ENCODE results near the gene IGF2BP3. TPM values are rescaled to one million over a fixed set of nuclear protein-coding genes. Genes with fewer than 3 reads are reported as not detected.

Gene IGF2BP3
- total RNA-seq, 1 donor from 2014 or later, result 44.0 TPM

DNA sequence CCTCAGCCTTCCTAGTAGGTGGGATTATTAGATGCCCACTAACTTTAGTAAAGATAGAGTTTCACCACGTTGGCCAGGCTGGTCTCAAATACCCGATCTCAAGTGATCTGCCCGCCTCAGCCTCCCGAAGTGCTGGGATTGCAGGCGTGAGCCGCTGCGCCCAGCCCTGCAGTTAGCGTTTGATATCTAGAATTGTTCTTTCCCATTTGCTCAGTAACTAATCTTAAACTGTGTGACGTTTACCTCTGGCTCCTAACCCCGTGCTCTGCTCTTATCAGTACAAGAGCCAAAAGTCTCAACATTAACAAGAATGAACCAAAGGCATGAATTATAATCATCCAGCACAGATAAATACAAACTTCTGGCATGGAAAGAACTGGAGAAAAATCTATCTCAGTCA is 47.4 kb downstream of the IGF2BP3 start:
- Histone ChIP-seq H3K27me3 (ENCODE audit: control insufficient read depth, insufficient read depth, low read length) (no peaks in the 10 kb centered on the region), H3K36me3 (ENCODE audit: control insufficient read depth, insufficient read depth, low read length) (no peaks in the 10 kb centered on the region), H3K4me3 (ENCODE audit: low read depth, low read length) (no peak overlapping the region)
- TF ChIP-seq, protein P1, sequence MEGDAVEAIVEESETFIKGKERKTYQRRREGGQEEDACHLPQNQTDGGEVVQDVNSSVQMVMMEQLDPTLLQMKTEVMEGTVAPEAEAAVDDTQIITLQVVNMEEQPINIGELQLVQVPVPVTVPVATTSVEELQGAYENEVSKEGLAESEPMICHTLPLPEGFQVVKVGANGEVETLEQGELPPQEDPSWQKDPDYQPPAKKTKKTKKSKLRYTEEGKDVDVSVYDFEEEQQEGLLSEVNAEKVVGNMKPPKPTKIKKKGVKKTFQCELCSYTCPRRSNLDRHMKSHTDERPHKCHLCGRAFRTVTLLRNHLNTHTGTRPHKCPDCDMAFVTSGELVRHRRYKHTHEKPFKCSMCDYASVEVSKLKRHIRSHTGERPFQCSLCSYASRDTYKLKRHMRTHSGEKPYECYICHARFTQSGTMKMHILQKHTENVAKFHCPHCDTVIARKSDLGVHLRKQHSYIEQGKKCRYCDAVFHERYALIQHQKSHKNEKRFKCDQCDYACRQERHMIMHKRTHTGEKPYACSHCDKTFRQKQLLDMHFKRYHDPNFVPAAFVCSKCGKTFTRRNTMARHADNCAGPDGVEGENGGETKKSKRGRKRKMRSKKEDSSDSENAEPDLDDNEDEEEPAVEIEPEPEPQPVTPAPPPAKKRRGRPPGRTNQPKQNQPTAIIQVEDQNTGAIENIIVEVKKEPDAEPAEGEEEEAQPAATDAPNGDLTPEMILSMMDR (IDR thresholded peaks at IDR 0.05; ENCODE audit: insufficient read depth, low read length, poor library complexity, severe bottlenecking), result no peak
- no peak for DNase-seq (ENCODE audit: low read depth)

DNA sequence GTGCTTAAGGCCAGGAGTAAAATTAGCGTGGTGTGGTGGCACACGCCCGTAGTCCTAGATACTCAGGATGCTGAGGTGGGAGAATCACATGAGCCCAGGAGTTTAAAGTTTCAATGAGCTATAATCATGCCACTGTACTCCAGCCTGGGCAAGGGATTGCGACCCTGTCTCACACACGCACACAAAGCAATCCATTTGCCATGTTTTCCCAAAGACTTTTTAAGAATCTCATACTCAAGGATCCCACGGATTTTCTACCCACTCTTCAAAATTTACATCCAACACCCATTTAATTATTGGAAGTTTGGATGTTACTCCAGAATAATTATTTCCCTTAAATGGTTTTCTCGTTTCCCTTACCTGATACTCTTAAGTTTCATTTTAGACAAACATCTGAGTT is 47.9 kb downstream of the IGF2BP3 start:
- no peak for DNase-seq (ENCODE audit: low read depth)
- no peaks in the 10 kb centered on the region for H3K27me3 ChIP-seq (ENCODE audit: control insufficient read depth, insufficient read depth, low read length)
- H3K36me3 ChIP-seq (ENCODE audit: control insufficient read depth, insufficient read depth, low read length), result no peaks in the 10 kb centered on the region
- H3K4me3 ChIP-seq (ENCODE audit: low read depth, low read length), result no peak overlapping the region
- TF ChIP-seq, protein P1 (IDR thresholded peaks at IDR 0.05; ENCODE audit: insufficient read depth, low read length, poor library complexity, severe bottlenecking), result no peak

DNA sequence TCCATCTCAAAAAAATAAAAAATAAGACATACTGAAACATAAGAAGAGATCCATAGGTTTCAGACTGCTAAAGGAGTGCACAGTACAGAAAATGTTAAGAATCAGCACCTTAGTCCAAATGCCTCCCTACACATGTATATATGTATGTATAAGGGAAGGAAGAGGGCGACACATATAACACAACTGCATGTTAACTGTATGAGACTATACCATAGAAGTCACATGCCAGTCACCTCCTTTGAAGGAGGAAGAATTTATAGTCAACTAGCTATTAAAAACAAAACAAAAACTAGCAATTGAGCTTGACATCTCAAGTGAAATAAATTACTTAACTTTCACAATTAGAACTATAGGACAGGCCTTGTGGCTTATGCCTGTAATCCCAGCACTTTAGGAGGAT is 50.4 kb downstream of the IGF2BP3 start:
- no peak for DNase-seq (ENCODE audit: low read depth)
- Histone ChIP-seq H3K4me3 (ENCODE audit: low read depth, low read length) (no peak overlapping the region), H3K36me3 (ENCODE audit: control insufficient read depth, insufficient read depth, low read length) (peaks cover 4% of the 10 kb centered on the region), H3K27me3 (ENCODE audit: control insufficient read depth, insufficient read depth, low read length) (no peaks in the 10 kb centered on the region)
- TF ChIP-seq, protein P1 (IDR thresholded peaks at IDR 0.05; ENCODE audit: insufficient read depth, low read length, poor library complexity, severe bottlenecking), result no peak

DNA sequence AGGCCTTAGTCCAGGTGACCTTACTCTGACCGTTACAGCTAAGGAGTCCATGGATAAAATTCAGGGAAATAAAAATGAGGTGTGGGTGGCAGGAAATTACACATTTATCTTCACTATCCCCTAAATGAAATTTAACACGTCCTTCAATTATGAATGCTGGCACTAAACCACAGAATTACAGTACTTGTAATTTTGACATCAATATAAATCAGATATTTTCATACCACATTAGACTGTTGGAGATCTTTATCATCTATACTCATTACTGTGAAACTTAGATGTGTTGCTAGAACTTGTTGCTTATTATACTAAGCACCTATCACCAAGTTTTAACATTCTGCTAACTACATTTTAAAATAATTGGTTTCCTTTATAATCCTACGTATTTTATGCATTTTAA is 51.1 kb downstream of the IGF2BP3 start:
- no peaks in the 10 kb centered on the region for H3K27me3 ChIP-seq (ENCODE audit: control insufficient read depth, insufficient read depth, low read length)
- H3K4me3 ChIP-seq (ENCODE audit: low read depth, low read length), result no peak overlapping the region
- TF ChIP-seq, protein P1 (IDR thresholded peaks at IDR 0.05; ENCODE audit: insufficient read depth, low read length, poor library complexity, severe bottlenecking), result no peak
- DNase-seq (ENCODE audit: low read depth), result no peak
- peaks cover 7% of the 10 kb centered on the region for H3K36me3 ChIP-seq (ENCODE audit: control insufficient read depth, insufficient read depth, low read length)

DNA sequence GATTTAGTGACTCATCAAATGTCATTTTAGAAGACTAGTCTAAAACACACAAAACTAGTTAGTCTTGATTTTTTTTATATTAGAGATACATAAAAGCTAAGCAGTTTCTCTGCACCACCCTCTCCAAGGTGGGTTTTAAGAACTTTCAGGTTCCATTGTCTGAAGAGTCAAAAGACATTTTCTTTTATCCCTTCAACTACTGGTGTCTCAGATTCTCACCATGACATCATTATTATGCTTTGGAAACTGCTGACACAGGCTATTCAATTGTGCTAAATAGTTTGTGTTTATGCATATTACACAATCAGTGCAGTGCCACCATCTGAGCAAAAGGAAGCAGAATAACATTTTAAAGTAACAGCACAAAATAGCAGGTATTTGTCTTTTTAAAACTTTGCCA is 52.2 kb downstream of the IGF2BP3 start:
- DNase-seq (ENCODE audit: low read depth), result peak; percentile 42
- H3K36me3 ChIP-seq (ENCODE audit: control insufficient read depth, insufficient read depth, low read length), result peaks cover 7% of the 10 kb centered on the region
- no peaks in the 10 kb centered on the region for H3K27me3 ChIP-seq (ENCODE audit: control insufficient read depth, insufficient read depth, low read length)
- no peak overlapping the region for H3K4me3 ChIP-seq (ENCODE audit: low read depth, low read length)
- TF ChIP-seq, protein P1 (IDR thresholded peaks at IDR 0.05; ENCODE audit: insufficient read depth, low read length, poor library complexity, severe bottlenecking), result no peak

DNA sequence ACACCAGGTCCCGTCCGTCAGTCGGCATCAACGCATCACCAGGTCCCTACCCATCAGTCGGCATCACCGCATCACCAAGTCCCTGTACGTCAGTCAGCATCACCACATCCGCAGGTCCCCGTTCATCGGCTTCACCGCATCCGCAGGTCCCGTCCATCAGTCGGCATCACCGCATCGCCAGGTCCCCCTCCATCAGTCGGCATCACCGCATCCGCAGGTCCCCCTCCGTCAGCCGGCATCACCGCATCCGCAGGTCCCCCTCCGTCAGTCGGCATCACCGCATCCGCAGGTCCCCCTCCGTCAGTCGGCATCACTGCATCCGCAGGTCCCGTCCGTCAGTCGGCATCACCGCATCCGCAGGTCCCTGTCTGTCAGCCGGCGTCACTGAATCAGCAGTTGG is 55.1 kb downstream of the IGF2BP3 start:
- H3K27me3 ChIP-seq (ENCODE audit: control insufficient read depth, insufficient read depth, low read length), result no peaks in the 10 kb centered on the region
- TF ChIP-seq, protein P1 (IDR thresholded peaks at IDR 0.05; ENCODE audit: insufficient read depth, low read length, poor library complexity, severe bottlenecking), result no peak
- DNase-seq (ENCODE audit: low read depth), result no peak
- H3K4me3 ChIP-seq (ENCODE audit: low read depth, low read length), result no peak overlapping the region
- H3K36me3 ChIP-seq (ENCODE audit: control insufficient read depth, insufficient read depth, low read length), result peaks cover 7% of the 10 kb centered on the region

All from kidney epithelial cell (primary cell).